ENCODE measurements around the gene CSMD2.

DNA sequence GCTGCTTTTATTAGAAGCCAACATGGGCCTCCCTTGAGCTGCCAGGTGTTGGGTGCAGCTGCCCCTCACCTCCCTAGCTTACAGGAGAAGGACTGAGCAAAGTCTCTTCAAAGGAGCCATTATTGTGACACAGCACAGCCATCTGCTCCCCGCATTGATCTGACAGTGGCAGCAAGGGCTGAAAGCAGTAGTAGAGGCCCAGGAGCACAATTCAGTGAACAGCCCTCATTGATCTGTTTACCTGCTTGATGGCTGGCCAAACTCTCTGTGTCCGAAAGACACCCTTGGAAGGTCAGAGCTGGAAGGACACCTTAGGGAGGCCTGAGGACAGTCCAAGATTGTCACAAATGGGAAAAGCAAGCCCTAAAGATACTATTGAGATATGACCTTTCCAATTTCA, 286.6 kb downstream of the CSMD2 start:
- no peak for TF ChIP-seq EZH2phosphoT487 (IDR thresholded peaks at IDR 0.05; ENCODE audit: borderline replicate concordance, low read depth, low read length)
- TF ChIP-seq, protein P1, sequence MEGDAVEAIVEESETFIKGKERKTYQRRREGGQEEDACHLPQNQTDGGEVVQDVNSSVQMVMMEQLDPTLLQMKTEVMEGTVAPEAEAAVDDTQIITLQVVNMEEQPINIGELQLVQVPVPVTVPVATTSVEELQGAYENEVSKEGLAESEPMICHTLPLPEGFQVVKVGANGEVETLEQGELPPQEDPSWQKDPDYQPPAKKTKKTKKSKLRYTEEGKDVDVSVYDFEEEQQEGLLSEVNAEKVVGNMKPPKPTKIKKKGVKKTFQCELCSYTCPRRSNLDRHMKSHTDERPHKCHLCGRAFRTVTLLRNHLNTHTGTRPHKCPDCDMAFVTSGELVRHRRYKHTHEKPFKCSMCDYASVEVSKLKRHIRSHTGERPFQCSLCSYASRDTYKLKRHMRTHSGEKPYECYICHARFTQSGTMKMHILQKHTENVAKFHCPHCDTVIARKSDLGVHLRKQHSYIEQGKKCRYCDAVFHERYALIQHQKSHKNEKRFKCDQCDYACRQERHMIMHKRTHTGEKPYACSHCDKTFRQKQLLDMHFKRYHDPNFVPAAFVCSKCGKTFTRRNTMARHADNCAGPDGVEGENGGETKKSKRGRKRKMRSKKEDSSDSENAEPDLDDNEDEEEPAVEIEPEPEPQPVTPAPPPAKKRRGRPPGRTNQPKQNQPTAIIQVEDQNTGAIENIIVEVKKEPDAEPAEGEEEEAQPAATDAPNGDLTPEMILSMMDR (conservative IDR thresholded peaks at IDR 0.05; ENCODE audit: low read length): no peak
